Upper lobe of left lung (tissue), 4 donors: Measurements from ENCODE around the gene NFIB.

ENCODE experiments used
- CTCF ChIP-seq, 6 experiments: fragments of 450-650 bp in 4 of 6; fragments of 200-600 bp in 2 of 6; sonication (generic) in 2 of 6; IDR thresholded peaks; one replicate each; pipeline ENCODE4 v1.5.1; 2016 to 2019; ENCODE audit warnings: antibody characterized with exemption in 6 of 6
- POLR2AphosphoS5 ChIP-seq, 2 donors: sonication (generic); formaldehyde crosslinking; IDR thresholded peaks; one replicate each; pipeline ENCODE4 v1.5.1; 2017; ENCODE audit warnings: antibody characterized with exemption in 2 of 2

DNA sequence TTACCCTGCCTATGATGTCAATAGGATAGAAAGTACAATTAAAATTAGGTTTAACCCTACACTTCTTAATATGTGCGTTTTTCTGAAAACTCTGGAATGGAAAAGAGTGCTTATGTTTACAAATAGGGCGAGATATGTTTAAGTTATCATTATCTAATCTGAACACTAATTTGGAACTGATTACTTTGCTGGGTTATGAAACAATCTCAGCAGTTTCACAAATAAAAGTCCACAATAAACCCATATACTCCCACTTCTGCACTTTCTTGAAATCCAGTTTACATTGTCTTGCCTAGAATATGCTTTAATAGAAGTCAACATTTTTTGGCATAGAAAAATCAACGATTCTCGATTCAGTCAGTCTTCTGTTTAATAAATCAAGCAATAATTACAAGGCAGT is 236.3 kb downstream of the NFIB start:
- TF ChIP-seq CTCF (IDR thresholded peaks at IDR 0.05) (no peak), POLR2AphosphoS5 (IDR thresholded peaks at IDR 0.05) (no peak)
